Gastrocnemius medialis (tissue), 4 donors: Measurements from ENCODE around the gene PABPC1L. TPM values are rescaled to one million over a fixed set of nuclear protein-coding genes. Genes with fewer than 3 reads are reported as not detected.

Source experiments
- ATAC-seq, 2 donors: fragments of 150-250 bp; one replicate each; pipeline ENCODE4 v1.9.1; 2016
- DNase-seq, 2 donors: peaks; one replicate each; pipeline ENCODE4 v3.0.0-alpha.2; 2019
- H3K27ac ChIP-seq, 4 donors: fragments of 200-600 bp; sonication (generic); 1 replicate in 1 of 4; 2 replicates in 3 of 4; pipeline ENCODE4 v1.5.1; 2016 to 2018; ENCODE audit warnings: mild to moderate bottlenecking in 2 of 4, moderate library complexity in 1 of 4
- H3K27me3 ChIP-seq, 3 donors: fragments of 200-600 bp; sonication (generic) in 2 of 3; 1 replicate in 1 of 3; 2 replicates in 2 of 3; pipeline versions ENCODE4 v1.5.1 to v1.6.0; 2016 to 2019; ENCODE audit warnings: mild to moderate bottlenecking in 1 of 3, moderate library complexity in 1 of 3
- H3K36me3 ChIP-seq, 2 donors: fragments of 200-600 bp; sonication (generic) in 1 of 2; one replicate each; pipeline ENCODE4 v1.5.1; 2017 to 2018
- H3K4me1 ChIP-seq, 2 donors: fragments of 200-600 bp; sonication (generic) in 1 of 2; one replicate each; pipeline ENCODE4 v1.5.1; 2016 to 2017; ENCODE audit warnings: mild to moderate bottlenecking in 2 of 2
- H3K4me3 ChIP-seq, 4 donors: fragments of 200-600 bp; sonication (generic) in 3 of 4; 1 replicate in 1 of 4; 2 replicates in 3 of 4; pipeline ENCODE4 v1.5.1; 2016 to 2019; ENCODE audit warnings: mild to moderate bottlenecking in 2 of 4
- H3K9me3 ChIP-seq, 3 donors: fragments of 200-600 bp; sonication (generic) in 2 of 3; 1 replicate in 1 of 3; 2 replicates in 2 of 3; pipeline ENCODE4 v1.5.1; 2016 to 2019
- POLR2A ChIP-seq, 2 donors: fragments of 450-650 bp; IDR thresholded peaks; one replicate each; pipeline ENCODE4 v1.6.1; 2017; ENCODE audit warnings: antibody characterized with exemption in 2 of 2, mild to moderate bottlenecking in 2 of 2, moderate library complexity in 2 of 2
- in situ Hi-C, 4 donors: fragments of 200-750 bp; cut with MboI; loops; one replicate each; pipeline versions ENCODE4 v1.15.0 to v1.8.0; 2017; ENCODE audit warnings: low sequenced_read_pairs in 4 of 4
- intact Hi-C: fragments of 100-400 bp; cut with DNase I; formaldehyde crosslinking; loops from one replicate; pipeline ENCODE4 v1.15.1; 2023; ENCODE audit warnings: low total_unique reads
- total RNA-seq, 4 donors: library from RNA; depleted of rRNA; stranded (reverse); fragments of >200 nt; gene quantifications; one replicate each; pipeline versions ENCODE4 v1.1.0 to v1.2.3, GENCODE V29; 2016
- TF ChIP-seq, protein P1 (sequence below), 5 experiments: fragments of 450-650 bp in 3 of 5; fragments of 200-600 bp in 2 of 5; sonication (generic) in 2 of 5; IDR thresholded peaks in 4 of 5; conservative IDR thresholded peaks in 1 of 5; 1 replicate in 4 of 5; 2 replicates in 1 of 5; pipeline ENCODE4 v1.5.1; 2016 to 2019; ENCODE audit warnings: antibody characterized with exemption in 5 of 5, mild to moderate bottlenecking in 3 of 5, moderate library complexity in 3 of 5

Gene PABPC1L
- total RNA-seq, 4 donors from 2014 or later, result 0.22 to 3.8 (median 0.54) TPM

DNA sequence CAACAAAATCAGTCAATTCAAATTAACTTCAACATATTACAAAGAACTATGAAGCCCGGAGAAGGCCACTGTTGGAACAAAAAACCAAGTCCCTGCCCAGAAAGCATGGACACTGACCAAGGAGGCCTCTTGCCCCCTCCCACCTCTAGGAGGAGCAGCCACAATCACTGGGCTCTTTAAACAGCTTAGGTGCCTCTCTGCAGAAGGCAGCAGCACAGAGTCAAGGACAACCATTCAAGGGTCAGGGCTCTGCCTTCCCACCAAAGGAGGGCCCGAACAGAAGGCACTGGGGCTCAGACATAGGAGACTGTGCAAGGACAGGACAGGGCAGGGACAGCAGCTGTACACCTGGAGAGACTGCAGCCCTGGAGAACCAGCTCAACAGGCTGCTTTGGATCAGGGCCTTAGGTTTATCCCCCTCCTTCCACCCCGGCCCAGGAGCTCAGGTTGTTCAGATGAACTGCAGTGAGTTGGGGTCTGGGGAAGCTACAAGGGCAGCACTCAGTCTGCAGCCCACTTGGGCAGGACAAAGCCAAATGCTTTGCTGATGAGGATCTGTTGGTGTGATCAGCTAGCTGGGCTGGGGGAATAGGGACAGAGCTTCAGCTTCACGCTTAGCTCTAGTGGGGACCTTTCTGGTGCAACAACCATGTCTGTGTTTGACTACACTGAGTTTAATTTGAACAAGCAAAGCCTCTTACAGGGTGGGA is 32.6 kb downstream of the PABPC1L start:
- no peak for TF ChIP-seq POLR2A (IDR thresholded peaks at IDR 0.05)
- TF ChIP-seq, protein P1, sequence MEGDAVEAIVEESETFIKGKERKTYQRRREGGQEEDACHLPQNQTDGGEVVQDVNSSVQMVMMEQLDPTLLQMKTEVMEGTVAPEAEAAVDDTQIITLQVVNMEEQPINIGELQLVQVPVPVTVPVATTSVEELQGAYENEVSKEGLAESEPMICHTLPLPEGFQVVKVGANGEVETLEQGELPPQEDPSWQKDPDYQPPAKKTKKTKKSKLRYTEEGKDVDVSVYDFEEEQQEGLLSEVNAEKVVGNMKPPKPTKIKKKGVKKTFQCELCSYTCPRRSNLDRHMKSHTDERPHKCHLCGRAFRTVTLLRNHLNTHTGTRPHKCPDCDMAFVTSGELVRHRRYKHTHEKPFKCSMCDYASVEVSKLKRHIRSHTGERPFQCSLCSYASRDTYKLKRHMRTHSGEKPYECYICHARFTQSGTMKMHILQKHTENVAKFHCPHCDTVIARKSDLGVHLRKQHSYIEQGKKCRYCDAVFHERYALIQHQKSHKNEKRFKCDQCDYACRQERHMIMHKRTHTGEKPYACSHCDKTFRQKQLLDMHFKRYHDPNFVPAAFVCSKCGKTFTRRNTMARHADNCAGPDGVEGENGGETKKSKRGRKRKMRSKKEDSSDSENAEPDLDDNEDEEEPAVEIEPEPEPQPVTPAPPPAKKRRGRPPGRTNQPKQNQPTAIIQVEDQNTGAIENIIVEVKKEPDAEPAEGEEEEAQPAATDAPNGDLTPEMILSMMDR (IDR thresholded peaks at IDR 0.05 in 4 of 5, conservative IDR thresholded peaks at IDR 0.05 in 1 of 5), result no peak
- in situ Hi-C loops (no loop called here), intact Hi-C loops (no loop called here)
- Histone ChIP-seq H3K36me3 (peaks cover 0 to 44% of the 10 kb centered on the region in 2 donors), H3K4me1 (peaks cover 0 to 4% of the 10 kb centered on the region in 2 donors), H3K9me3 (no peaks in the 10 kb centered on the region), H3K27ac (no peak overlapping the region), H3K27me3 (no peaks in the 10 kb centered on the region), H3K4me3 (no peak overlapping the region)
- DNase-seq (no peak), ATAC-seq (no peak)

- H3K27me3 ChIP-seq, result no peaks in the 10 kb centered on the region
- H3K4me3 ChIP-seq, result no peak overlapping the region
- no peak for ATAC-seq
- H3K36me3 ChIP-seq, result peaks cover 0 to 58% of the 10 kb centered on the region in 2 donors
- intact Hi-C loops, result no loop called here
- H3K9me3 ChIP-seq, result no peaks in the 10 kb centered on the region
- H3K4me1 ChIP-seq, result peaks cover 0 to 4% of the 10 kb centered on the region in 2 donors
- no peak overlapping the region for H3K27ac ChIP-seq
- TF ChIP-seq, protein P1 (IDR thresholded peaks at IDR 0.05 in 4 of 5, conservative IDR thresholded peaks at IDR 0.05 in 1 of 5), result no peak
- no peak for TF ChIP-seq POLR2A (IDR thresholded peaks at IDR 0.05)
- no peak for DNase-seq
- in situ Hi-C loops, result no loop called here
Measured at GRCh38 chr20:44943828-44944227, 34.0 kb downstream of the PABPC1L start.

- in situ Hi-C loops, result no loop called here
- intact Hi-C loops, result no loop called here
Measured at GRCh38 chr20:44945261-44945660, 35.4 kb downstream of the PABPC1L start.

GRCh38 chr20:44946271-44946852 is 36.5 kb downstream of the PABPC1L start:
- peak; percentile 92 to 97 for ATAC-seq
- peaks cover 0 to 75% of the 10 kb centered on the region in 2 donors for H3K36me3 ChIP-seq

More at GRCh38 chr20:44945261-44945660, 35.4 kb downstream of the PABPC1L start:
- H3K4me1 ChIP-seq, result peaks cover 0 to 4% of the 10 kb centered on the region in 2 donors
- H3K4me3 ChIP-seq, result no peak overlapping the region
- DNase-seq (no peak), ATAC-seq (no peak)
- no peaks in the 10 kb centered on the region for H3K27me3 ChIP-seq
- TF ChIP-seq, protein P1 (IDR thresholded peaks at IDR 0.05 in 4 of 5, conservative IDR thresholded peaks at IDR 0.05 in 1 of 5), result no peak
- TF ChIP-seq POLR2A (IDR thresholded peaks at IDR 0.05), result no peak
- H3K36me3 ChIP-seq, result peaks cover 0 to 64% of the 10 kb centered on the region in 2 donors
- no peaks in the 10 kb centered on the region for H3K9me3 ChIP-seq
- H3K27ac ChIP-seq, result peak overlapping the region in 1 of 4 donors; percentile 70

More at GRCh38 chr20:44946271-44946852, 36.5 kb downstream of the PABPC1L start:
- intact Hi-C loops (no loop called here), in situ Hi-C loops (no loop called here)
- DNase-seq, result peak; percentile 45 to 57
- H3K9me3 ChIP-seq, result no peaks in the 10 kb centered on the region
- no peak overlapping the region for H3K4me3 ChIP-seq
- no peak for TF ChIP-seq POLR2A (IDR thresholded peaks at IDR 0.05)
- TF ChIP-seq, protein P1 (IDR thresholded peaks at IDR 0.05 in 4 of 5, conservative IDR thresholded peaks at IDR 0.05 in 1 of 5), result peak in 1 of 5 experiments; percentile 2
- H3K27ac ChIP-seq, result peak overlapping the region; percentile 52 to 70 (median 54)
- peaks cover 0 to 4% of the 10 kb centered on the region in 2 donors for H3K4me1 ChIP-seq
- H3K27me3 ChIP-seq, result no peaks in the 10 kb centered on the region
